Measurements from ENCODE around the gene SLC25A27.

SLC25A27 gene

GRCh38 chr6:46626228-46626909 is 26.4 kb upstream of the SLC25A27 start:
- peak; percentile 40 for TF ChIP-seq CTCF (IDR thresholded peaks at IDR 0.05; ENCODE audit: borderline replicate concordance, control extremely low read depth, extremely low read depth, insufficient read depth, missing control alignments)
- peak; percentile 27 for DNase-seq (ENCODE audit: low spot score)
- in situ Hi-C loops (cut with MboI; ENCODE audit: low sequenced_read_pairs, unreplicated experiment) = loop anchor here (25.0 kb wide), 2 partner anchors 414 to 564 kb away; no protein-coding TSS in a partner anchor

- DNase-seq (ENCODE audit: low spot score) = no peak
- TF ChIP-seq CTCF (IDR thresholded peaks at IDR 0.05; ENCODE audit: borderline replicate concordance, control extremely low read depth, extremely low read depth, insufficient read depth, missing control alignments) = no peak
- in situ Hi-C loops (cut with MboI; ENCODE audit: low sequenced_read_pairs, unreplicated experiment) = loop anchor here (25.0 kb wide), 2 partner anchors 415 to 565 kb away; no protein-coding TSS in a partner anchor
Measured at GRCh38 chr6:46626976-46627375, 25.8 kb upstream of the SLC25A27 start.

GRCh38 chr6:46628498-46628897 is 24.3 kb upstream of the SLC25A27 start:
- in situ Hi-C loops (cut with MboI; ENCODE audit: low sequenced_read_pairs, unreplicated experiment) = loop anchor here (25.0 kb wide), 2 partner anchors 416 to 566 kb away; no protein-coding TSS in a partner anchor
- no peak for DNase-seq (ENCODE audit: low spot score)
- TF ChIP-seq CTCF (IDR thresholded peaks at IDR 0.05; ENCODE audit: borderline replicate concordance, control extremely low read depth, extremely low read depth, insufficient read depth, missing control alignments) = no peak

GRCh38 chr6:46628976-46629375 is 23.8 kb upstream of the SLC25A27 start:
- TF ChIP-seq CTCF (IDR thresholded peaks at IDR 0.05; ENCODE audit: borderline replicate concordance, control extremely low read depth, extremely low read depth, insufficient read depth, missing control alignments) = no peak
- no peak for DNase-seq (ENCODE audit: low spot score)
- in situ Hi-C loops (cut with MboI; ENCODE audit: low sequenced_read_pairs, unreplicated experiment) = loop anchor here (25.0 kb wide), 2 partner anchors 417 to 567 kb away; no protein-coding TSS in a partner anchor

GRCh38 chr6:46629691-46630090 is 23.1 kb upstream of the SLC25A27 start:
- no peak for TF ChIP-seq CTCF (IDR thresholded peaks at IDR 0.05; ENCODE audit: borderline replicate concordance, control extremely low read depth, extremely low read depth, insufficient read depth, missing control alignments)
- in situ Hi-C loops (cut with MboI; ENCODE audit: low sequenced_read_pairs, unreplicated experiment) = loop anchor here (5.0 to 25.0 kb wide), 3 partner anchors 207 to 567 kb away; no protein-coding TSS in a partner anchor

GRCh38 chr6:46632053-46632452 is 20.7 kb upstream of the SLC25A27 start:
- TF ChIP-seq CTCF (IDR thresholded peaks at IDR 0.05; ENCODE audit: borderline replicate concordance, control extremely low read depth, extremely low read depth, insufficient read depth, missing control alignments) = no peak
- in situ Hi-C loops (cut with MboI; ENCODE audit: low sequenced_read_pairs, unreplicated experiment) = loop anchor here (5.0 to 25.0 kb wide), 3 partner anchors 210 to 570 kb away; no protein-coding TSS in a partner anchor
- no peak for DNase-seq (ENCODE audit: low spot score)

More at GRCh38 chr6:46629691-46630090, 23.1 kb upstream of the SLC25A27 start:
- no peak for DNase-seq (ENCODE audit: low spot score)

Measured in GM13976 (cell line).